ENCODE data around the gene ST6GALNAC4.
A peak's percentile ranks its signal among the peaks of the same experiment; 100 is the strongest.

The ST6GALNAC4 gene

GRCh38 chr9:127953768-127954505, 37.1 kb upstream of the ST6GALNAC4 start:
- Mint-ChIP-seq H3K9me3 (no peaks in the 10 kb centered on the region), H3K4me1 (ENCODE audit: low read depth) (peaks cover 86% of the 10 kb centered on the region), H3K27ac (peak overlapping the region; percentile 95), H3K27me3 (no peaks in the 10 kb centered on the region), H3K4me3 (no peak overlapping the region), H3K36me3 (ENCODE audit: low read depth) (peaks cover 8% of the 10 kb centered on the region)

GRCh38 chr9:127953154-127953553, 36.3 kb upstream of the ST6GALNAC4 start:
- Mint-ChIP-seq H3K4me1 (ENCODE audit: low read depth) (peaks cover 86% of the 10 kb centered on the region), H3K36me3 (ENCODE audit: low read depth) (peaks cover 7% of the 10 kb centered on the region)

GRCh38 chr9:127950513-127951289, 33.9 kb upstream of the ST6GALNAC4 start:
- H3K36me3 Mint-ChIP-seq (ENCODE audit: low read depth), result peaks cover 10% of the 10 kb centered on the region
- no peak overlapping the region for H3K4me3 Mint-ChIP-seq
- H3K27ac Mint-ChIP-seq, result peak overlapping the region; percentile 19
- H3K9me3 Mint-ChIP-seq, result no peaks in the 10 kb centered on the region
- peaks cover 62% of the 10 kb centered on the region for H3K4me1 Mint-ChIP-seq (ENCODE audit: low read depth)
- no peaks in the 10 kb centered on the region for H3K27me3 Mint-ChIP-seq

More at GRCh38 chr9:127953154-127953553, 36.3 kb upstream of the ST6GALNAC4 start:
- Mint-ChIP-seq H3K9me3 (no peaks in the 10 kb centered on the region), H3K27ac (no peak overlapping the region), H3K4me3 (no peak overlapping the region), H3K27me3 (no peaks in the 10 kb centered on the region)

DNA sequence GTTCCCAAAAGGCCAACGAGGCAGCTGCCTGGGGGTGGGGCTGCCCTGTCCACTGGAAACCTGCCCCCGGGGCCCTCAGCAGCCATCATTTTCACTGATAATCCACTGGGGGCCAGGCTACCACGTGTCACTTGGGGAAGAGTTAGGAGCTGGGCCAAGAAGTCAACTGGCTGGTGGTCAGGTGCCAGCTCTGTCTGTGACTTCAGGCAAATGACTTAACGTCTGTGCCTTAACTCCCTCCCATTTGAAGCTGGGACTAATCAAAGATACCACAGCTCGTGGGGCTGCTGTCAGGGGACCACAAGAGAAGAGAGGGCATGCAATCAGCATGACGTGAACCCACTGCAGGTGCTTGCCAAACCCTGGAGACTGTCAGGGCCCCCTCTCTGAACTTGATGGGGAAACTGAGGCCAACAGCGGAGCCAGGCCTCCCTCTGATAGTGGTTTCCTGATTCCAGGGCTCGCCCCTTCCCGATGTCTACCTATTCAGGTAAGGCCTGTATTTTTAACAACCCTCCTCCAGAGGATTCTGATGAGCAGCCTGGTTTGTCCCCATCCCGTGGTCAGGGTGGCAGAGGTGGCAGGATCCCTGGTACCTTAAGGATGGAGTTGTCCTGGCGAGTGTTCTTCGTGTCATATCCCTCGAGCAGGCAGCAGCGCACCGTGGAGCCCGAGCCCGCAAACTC, 33.1 kb upstream of the ST6GALNAC4 start:
- peaks cover 11% of the 10 kb centered on the region for H3K36me3 Mint-ChIP-seq (ENCODE audit: low read depth)
- H3K27ac Mint-ChIP-seq, result peak overlapping the region; percentile 55
- no peaks in the 10 kb centered on the region for H3K9me3 Mint-ChIP-seq
- H3K27me3 Mint-ChIP-seq, result no peaks in the 10 kb centered on the region
- peaks cover 55% of the 10 kb centered on the region for H3K4me1 Mint-ChIP-seq (ENCODE audit: low read depth)
- H3K4me3 Mint-ChIP-seq, result no peak overlapping the region

- H3K9me3 Mint-ChIP-seq, result no peaks in the 10 kb centered on the region
- H3K27ac Mint-ChIP-seq, result peak overlapping the region; percentile 75
- H3K4me3 Mint-ChIP-seq, result no peak overlapping the region
- peaks cover 48% of the 10 kb centered on the region for H3K4me1 Mint-ChIP-seq (ENCODE audit: low read depth)
- no peaks in the 10 kb centered on the region for H3K27me3 Mint-ChIP-seq
- H3K36me3 Mint-ChIP-seq (ENCODE audit: low read depth), result peaks cover 16% of the 10 kb centered on the region
Measured at GRCh38 chr9:127947841-127948710, 31.2 kb upstream of the ST6GALNAC4 start.

GRCh38 chr9:127946728-127947127, 29.9 kb upstream of the ST6GALNAC4 start:
- Mint-ChIP-seq H3K4me1 (ENCODE audit: low read depth) (peaks cover 46% of the 10 kb centered on the region), H3K9me3 (no peaks in the 10 kb centered on the region), H3K27ac (no peak overlapping the region), H3K27me3 (no peaks in the 10 kb centered on the region), H3K36me3 (ENCODE audit: low read depth) (peaks cover 20% of the 10 kb centered on the region), H3K4me3 (no peak overlapping the region)

- no peak overlapping the region for H3K4me3 Mint-ChIP-seq
- peaks cover 20% of the 10 kb centered on the region for H3K36me3 Mint-ChIP-seq (ENCODE audit: low read depth)
- no peaks in the 10 kb centered on the region for H3K9me3 Mint-ChIP-seq
- peaks cover 40% of the 10 kb centered on the region for H3K4me1 Mint-ChIP-seq (ENCODE audit: low read depth)
- H3K27ac Mint-ChIP-seq, result peak overlapping the region; percentile 16
- H3K27me3 Mint-ChIP-seq, result no peaks in the 10 kb centered on the region
Measured at GRCh38 chr9:127945942-127946341, 29.1 kb upstream of the ST6GALNAC4 start.

GRCh38 chr9:127945338-127945737, 28.5 kb upstream of the ST6GALNAC4 start:
- Mint-ChIP-seq H3K4me1 (ENCODE audit: low read depth) (peaks cover 34% of the 10 kb centered on the region), H3K27ac (no peak overlapping the region), H3K4me3 (no peak overlapping the region), H3K27me3 (no peaks in the 10 kb centered on the region), H3K36me3 (ENCODE audit: low read depth) (peaks cover 20% of the 10 kb centered on the region), H3K9me3 (no peaks in the 10 kb centered on the region)

- H3K27me3 Mint-ChIP-seq, result no peaks in the 10 kb centered on the region
- H3K27ac Mint-ChIP-seq, result no peak overlapping the region
- peaks cover 27% of the 10 kb centered on the region for H3K4me1 Mint-ChIP-seq (ENCODE audit: low read depth)
- no peak overlapping the region for H3K4me3 Mint-ChIP-seq
- H3K36me3 Mint-ChIP-seq (ENCODE audit: low read depth), result peaks cover 20% of the 10 kb centered on the region
- no peaks in the 10 kb centered on the region for H3K9me3 Mint-ChIP-seq
Measured at GRCh38 chr9:127944586-127945218, 27.9 kb upstream of the ST6GALNAC4 start.

GRCh38 chr9:127943731-127944144, 26.9 kb upstream of the ST6GALNAC4 start:
- Mint-ChIP-seq H3K36me3 (ENCODE audit: low read depth) (peaks cover 18% of the 10 kb centered on the region), H3K4me3 (no peak overlapping the region), H3K27ac (no peak overlapping the region), H3K4me1 (ENCODE audit: low read depth) (peaks cover 23% of the 10 kb centered on the region), H3K27me3 (no peaks in the 10 kb centered on the region), H3K9me3 (no peaks in the 10 kb centered on the region)

- H3K27me3 Mint-ChIP-seq, result no peaks in the 10 kb centered on the region
- peaks cover 16% of the 10 kb centered on the region for H3K36me3 Mint-ChIP-seq (ENCODE audit: low read depth)
- H3K4me1 Mint-ChIP-seq (ENCODE audit: low read depth), result peaks cover 24% of the 10 kb centered on the region
- peak overlapping the region; percentile 65 for H3K27ac Mint-ChIP-seq
- H3K9me3 Mint-ChIP-seq, result no peaks in the 10 kb centered on the region
- no peak overlapping the region for H3K4me3 Mint-ChIP-seq
Measured at GRCh38 chr9:127943011-127943662, 26.3 kb upstream of the ST6GALNAC4 start.

- Mint-ChIP-seq H3K36me3 (ENCODE audit: low read depth) (peaks cover 12% of the 10 kb centered on the region), H3K4me1 (ENCODE audit: low read depth) (peaks cover 31% of the 10 kb centered on the region), H3K4me3 (no peak overlapping the region), H3K27me3 (no peaks in the 10 kb centered on the region), H3K9me3 (no peaks in the 10 kb centered on the region), H3K27ac (peak overlapping the region; percentile 65)
Measured at GRCh38 chr9:127942216-127943010, 25.6 kb upstream of the ST6GALNAC4 start.

DNA sequence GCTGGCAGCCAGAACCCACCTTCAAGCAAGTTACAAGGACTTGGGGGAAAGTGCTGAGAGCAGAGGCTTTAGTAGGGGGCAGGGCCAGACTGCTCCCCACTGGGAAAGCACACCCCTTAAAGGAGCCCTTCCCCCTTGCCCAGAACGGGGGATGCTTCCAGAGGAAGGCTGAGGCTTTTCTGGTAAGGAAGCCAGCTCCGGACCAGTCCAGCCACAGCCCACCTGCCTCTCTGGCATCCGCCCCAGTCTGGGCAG, 25.0 kb upstream of the ST6GALNAC4 start:
- Mint-ChIP-seq H3K4me3 (no peak overlapping the region), H3K27ac (no peak overlapping the region), H3K36me3 (ENCODE audit: low read depth) (peaks cover 14% of the 10 kb centered on the region)

More for the DNA sequence above, 25.0 kb upstream of the ST6GALNAC4 start:
- Mint-ChIP-seq H3K4me1 (ENCODE audit: low read depth) (peaks cover 35% of the 10 kb centered on the region), H3K27me3 (no peaks in the 10 kb centered on the region), H3K9me3 (no peaks in the 10 kb centered on the region)

Measured in stimulated activated naive CD8-positive, alpha-beta T cell treated with anti-CD3 and anti-CD28 coated beads, Interleukin-15, Interleukin-2, amounts not matched to agents 100 ng/mL and 50 ng/mL, for 24 hours (primary cell).